ENCODE measurements around the gene KDELR1. TPM values are rescaled to one million over a fixed set of nuclear protein-coding genes. Genes with fewer than 3 reads are reported as not detected.

Gene KDELR1
- total and polyA plus RNA-seq, 2 of the 13 experiments (the other 11 are each of a cell fraction or from before 2014, with no cell fraction given) = 134 to 185 TPM

- no peak for TF ChIP-seq ZNF773 (CRISPR knock-in tag; IDR thresholded peaks at IDR 0.05; ENCODE audit: borderline replicate concordance)
- no peak for TF ChIP-seq FOXO1 (CRISPR knock-in tag; IDR thresholded peaks at IDR 0.05)
- TF ChIP-seq PHF5A (CRISPR knock-in tag; IDR thresholded peaks at IDR 0.05; ENCODE audit: low read depth, unreplicated experiment) = no peak
- TF ChIP-seq ZNF501 (CRISPR knock-in tag; IDR thresholded peaks at IDR 0.05) = peak; percentile 8; the same call in 1 of the 2 replicates
- TF ChIP-seq ZHX2 (IDR thresholded peaks at IDR 0.05; ENCODE audit: low read depth) = no peak
- no peak for TF ChIP-seq ZHX2 (CRISPR knock-in tag; IDR thresholded peaks at IDR 0.05; ENCODE audit: borderline replicate concordance)
- no peak for TF ChIP-seq REPIN1 (CRISPR knock-in tag; IDR thresholded peaks at IDR 0.05; ENCODE audit: borderline replicate concordance, low read depth)
- TF ChIP-seq RBFOX2 (IDR thresholded peaks at IDR 0.05; ENCODE audit: low read depth, low read length) = 0 out of 2 replicates have a peak, but pooled peaks have one; percentile 20
- TF ChIP-seq ZNF10 (CRISPR knock-in tag; IDR thresholded peaks at IDR 0.05; ENCODE audit: borderline replicate concordance, low read depth) = no peak
- TF ChIP-seq ZNF660 (CRISPR knock-in tag; IDR thresholded peaks at IDR 0.05; ENCODE audit: borderline replicate concordance, low read depth) = no peak
- no peak for TF ChIP-seq NR2C2 (CRISPR knock-in tag; IDR thresholded peaks at IDR 0.05; ENCODE audit: borderline replicate concordance)
- TF ChIP-seq RNF2 (conservative IDR thresholded peaks at IDR 0.05; ENCODE audit: low read depth) = no peak
- no peak for TF ChIP-seq ETS1 (CRISPR knock-in tag; IDR thresholded peaks at IDR 0.05)
- no peak for TF ChIP-seq SP140L (CRISPR knock-in tag; IDR thresholded peaks at IDR 0.05; ENCODE audit: borderline replicate concordance)
- TF ChIP-seq FOXK1 (CRISPR knock-in tag; IDR thresholded peaks at IDR 0.05; ENCODE audit: borderline replicate concordance, low read depth) = no peak
- TF ChIP-seq THAP9 (CRISPR knock-in tag; IDR thresholded peaks at IDR 0.05; ENCODE audit: borderline replicate concordance) = no peak
- TF ChIP-seq ATF4 (CRISPR knock-in tag; IDR thresholded peaks at IDR 0.05) = no peak
Observed at GRCh38 chr19:48333467-48334384, 57.6 kb downstream of the KDELR1 start (continued).

Data from HepG2 (cell line).